HepG2 (cell line): Measurements from ENCODE around the gene MAP3K1. TPM values are rescaled to one million over a fixed set of nuclear protein-coding genes. Genes with fewer than 3 reads are reported as not detected.
A peak's percentile ranks its signal among the peaks of the same experiment; 100 is the strongest.

Experiments used
- BRCA1 ChIP-seq: sonication (generic); formaldehyde crosslinking; IDR thresholded peaks from 2 replicates; pipeline ENCODE4 v1.4.0; 2020; ENCODE audit warnings: missing genetic modification reagents
- CAMTA2 ChIP-seq: sonication (generic); formaldehyde crosslinking; IDR thresholded peaks from 2 replicates; pipeline ENCODE4 v1.4.0; 2020; ENCODE audit warnings: mild to moderate bottlenecking, missing genetic modification reagents, borderline replicate concordance
- FOXA3 ChIP-seq: IDR thresholded peaks from 2 replicates; pipeline ENCODE4 v1.6.1; 2016; ENCODE audit warnings: missing genetic modification reagents, missing compliant biosample characterization
- HNRNPL ChIP-seq: fragments of 200-400 bp; formaldehyde crosslinking; IDR thresholded peaks from 2 replicates; pipeline ENCODE4 v1.6.1; 2017; ENCODE audit warnings: mild to moderate bottlenecking, low read depth, low read length
- JUND ChIP-seq: sonication (generic); formaldehyde crosslinking; IDR thresholded peaks from 2 replicates; pipeline ENCODE4 v1.8.0; 2022; ENCODE audit warnings: mild to moderate bottlenecking, missing genetic modification reagents
- MTF1 ChIP-seq: sonication (generic); formaldehyde crosslinking; IDR thresholded peaks from 2 replicates; pipeline ENCODE4 v1.5.0; 2020; ENCODE audit warnings: missing genetic modification reagents
- NBN ChIP-seq: fragments of 450-650 bp; conservative IDR thresholded peaks from 2 replicates; pipeline ENCODE4 v1.6.1; 2017
- NRL ChIP-seq: sonication (generic); formaldehyde crosslinking; IDR thresholded peaks from 2 replicates; pipeline ENCODE4 v1.5.0; 2020; ENCODE audit warnings: missing genetic modification reagents, mild to moderate bottlenecking, moderate library complexity, borderline replicate concordance
- ZFP36L1 ChIP-seq: sonication (generic); formaldehyde crosslinking; IDR thresholded peaks from 2 replicates; pipeline ENCODE4 v1.8.0; 2022; ENCODE audit warnings: mild to moderate bottlenecking, missing genetic modification reagents, moderate library complexity
- ZNF10 ChIP-seq: sonication (generic); formaldehyde crosslinking; IDR thresholded peaks from 2 replicates; pipeline ENCODE4 v1.4.0; 2020; ENCODE audit warnings: mild to moderate bottlenecking, low read depth, missing genetic modification reagents, borderline replicate concordance
- ZNF501 ChIP-seq: sonication (generic); formaldehyde crosslinking; IDR thresholded peaks from 2 replicates; pipeline ENCODE4 v1.5.1; 2020; ENCODE audit warnings: mild to moderate bottlenecking, moderate library complexity, missing genetic modification reagents
- ZNF720 ChIP-seq: sonication (generic); formaldehyde crosslinking; IDR thresholded peaks from 2 replicates; pipeline ENCODE4 v1.4.0; 2020; ENCODE audit warnings: missing genetic modification reagents
- ZNF891 ChIP-seq: sonication (generic); formaldehyde crosslinking; IDR thresholded peaks from 2 replicates; pipeline ENCODE4 v1.5.0; 2020; ENCODE audit warnings: mild to moderate bottlenecking, missing genetic modification reagents
- ZZZ3 ChIP-seq: sonication (generic); formaldehyde crosslinking; IDR thresholded peaks from 2 replicates; pipeline ENCODE4 v1.4.0; 2020; ENCODE audit warnings: missing genetic modification reagents, mild to moderate bottlenecking, borderline replicate concordance
- polyA plus RNA-seq, 8 experiments: library from polyadenylated mRNA; depleted of rRNA in 3 of 8; stranded (reverse) in 7 of 8; unstranded in 1 of 8; fragments of >200 nt; fragmentation: Illumina TruSeq in 4 of 8; extraction: Trizol in 4 of 8; gene quantifications; 2 replicates each; pipeline versions ENCODE4 v1.2.1 to v1.2.3, GENCODE V29; 2011 to 2016; ENCODE audit warnings: low read depth in 4 of 8, missing spikeins in 1 of 8, mixed read lengths in 1 of 8; ENCODE audit not compliant: insufficient read depth in 1 of 8
- total RNA-seq, 5 experiments: library from RNA; depleted of rRNA; stranded (reverse); fragments of >200 nt; fragmentation: Illumina TruSeq; extraction: Trizol; gene quantifications; 2 replicates each; pipeline ENCODE4 v1.2.3, GENCODE V29; 2016; ENCODE audit warnings: low read depth in 1 of 5
- TF ChIP-seq, protein P1 (sequence below): sonication (generic); formaldehyde crosslinking; IDR thresholded peaks from 2 replicates; pipeline ENCODE4 v1.4.0; 2020; ENCODE audit warnings: missing genetic modification reagents, borderline replicate concordance
- TF ChIP-seq, protein P2 (sequence below): sonication (generic); formaldehyde crosslinking; IDR thresholded peaks from 2 replicates; pipeline ENCODE4 v1.4.0; 2020; ENCODE audit warnings: missing genetic modification reagents
- TF ChIP-seq, protein P3 (sequence below): sonication (generic); formaldehyde crosslinking; IDR thresholded peaks from 2 replicates; pipeline ENCODE4 v1.8.0; 2022; ENCODE audit warnings: missing genetic modification reagents, low read depth, mild to moderate bottlenecking, borderline replicate concordance
- TF ChIP-seq, protein P4 (sequence below), 2 experiments: sonication (generic) in 1 of 2; formaldehyde crosslinking in 1 of 2; IDR thresholded peaks; 2 replicates each; pipeline versions ENCODE4 v1.5.1 to v1.6.1; 2011 to 2020; ENCODE audit warnings: borderline replicate concordance in 1 of 2, low read depth in 1 of 2, low read length in 1 of 2, mild to moderate bottlenecking in 1 of 2, missing genetic modification reagents in 1 of 2, moderate library complexity in 1 of 2
- TF ChIP-seq, protein P5 (sequence below): sonication (generic); formaldehyde crosslinking; IDR thresholded peaks from 2 replicates; pipeline ENCODE4 v1.5.0; 2020; ENCODE audit warnings: mild to moderate bottlenecking, missing genetic modification reagents

The MAP3K1 gene
- total and polyA plus RNA-seq, 2 of the 13 experiments (the other 11 are each of a cell fraction or from before 2014, with no cell fraction given) = 16.4 to 30.3 TPM

DNA sequence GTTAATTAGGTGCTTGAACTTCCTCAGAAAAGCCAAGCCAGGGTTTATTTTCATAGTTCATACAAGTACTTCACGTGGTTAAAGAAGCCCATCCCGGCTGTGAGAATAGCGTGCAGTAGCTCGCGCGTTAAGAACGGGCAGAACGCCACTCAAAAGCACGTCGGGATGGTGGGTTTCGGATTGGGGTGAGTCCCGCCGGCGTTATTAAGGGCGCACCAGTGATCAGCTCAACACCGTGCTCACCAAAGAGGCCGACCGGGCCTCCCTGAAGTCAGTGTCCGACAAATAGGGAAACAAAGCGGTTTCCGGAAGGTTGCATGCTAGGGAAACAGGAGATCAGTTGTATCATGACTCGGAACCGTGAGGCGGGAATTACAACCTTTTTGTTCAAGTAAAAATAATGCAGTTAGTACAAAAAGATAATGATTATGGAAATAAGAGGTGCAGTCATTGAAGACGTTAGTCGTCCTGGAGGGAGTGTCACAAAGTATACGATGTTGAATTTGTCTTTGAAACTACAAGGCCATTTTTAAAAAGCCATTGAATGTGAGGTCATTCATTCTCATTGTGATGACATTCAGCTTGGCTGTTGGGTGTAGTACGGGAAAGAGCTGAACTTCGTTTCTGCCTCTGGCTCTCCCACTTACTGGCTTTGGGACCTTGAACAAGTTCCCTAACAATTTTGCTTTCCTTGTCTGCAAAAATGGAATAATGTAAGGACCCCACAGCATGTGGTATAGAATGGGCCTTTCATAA, 95.0 kb downstream of the MAP3K1 start (continued):
- TF ChIP-seq, protein P1, sequence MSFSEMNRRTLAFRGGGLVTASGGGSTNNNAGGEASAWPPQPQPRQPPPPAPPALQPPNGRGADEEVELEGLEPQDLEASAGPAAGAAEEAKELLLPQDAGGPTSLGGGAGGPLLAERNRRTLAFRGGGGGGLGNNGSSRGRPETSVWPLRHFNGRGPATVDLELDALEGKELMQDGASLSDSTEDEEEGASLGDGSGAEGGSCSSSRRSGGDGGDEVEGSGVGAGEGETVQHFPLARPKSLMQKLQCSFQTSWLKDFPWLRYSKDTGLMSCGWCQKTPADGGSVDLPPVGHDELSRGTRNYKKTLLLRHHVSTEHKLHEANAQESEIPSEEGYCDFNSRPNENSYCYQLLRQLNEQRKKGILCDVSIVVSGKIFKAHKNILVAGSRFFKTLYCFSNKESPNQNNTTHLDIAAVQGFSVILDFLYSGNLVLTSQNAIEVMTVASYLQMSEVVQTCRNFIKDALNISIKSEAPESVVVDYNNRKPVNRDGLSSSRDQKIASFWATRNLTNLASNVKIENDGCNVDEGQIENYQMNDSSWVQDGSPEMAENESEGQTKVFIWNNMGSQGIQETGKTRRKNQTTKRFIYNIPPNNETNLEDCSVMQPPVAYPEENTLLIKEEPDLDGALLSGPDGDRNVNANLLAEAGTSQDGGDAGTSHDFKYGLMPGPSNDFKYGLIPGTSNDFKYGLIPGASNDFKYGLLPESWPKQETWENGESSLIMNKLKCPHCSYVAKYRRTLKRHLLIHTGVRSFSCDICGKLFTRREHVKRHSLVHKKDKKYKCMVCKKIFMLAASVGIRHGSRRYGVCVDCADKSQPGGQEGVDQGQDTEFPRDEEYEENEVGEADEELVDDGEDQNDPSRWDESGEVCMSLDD = no peak
- TF ChIP-seq CAMTA2 (CRISPR knock-in tag) = no peak
- TF ChIP-seq NRL = peak; percentile 64; the same call in 1 of the 2 replicates
- TF ChIP-seq, protein P2, sequence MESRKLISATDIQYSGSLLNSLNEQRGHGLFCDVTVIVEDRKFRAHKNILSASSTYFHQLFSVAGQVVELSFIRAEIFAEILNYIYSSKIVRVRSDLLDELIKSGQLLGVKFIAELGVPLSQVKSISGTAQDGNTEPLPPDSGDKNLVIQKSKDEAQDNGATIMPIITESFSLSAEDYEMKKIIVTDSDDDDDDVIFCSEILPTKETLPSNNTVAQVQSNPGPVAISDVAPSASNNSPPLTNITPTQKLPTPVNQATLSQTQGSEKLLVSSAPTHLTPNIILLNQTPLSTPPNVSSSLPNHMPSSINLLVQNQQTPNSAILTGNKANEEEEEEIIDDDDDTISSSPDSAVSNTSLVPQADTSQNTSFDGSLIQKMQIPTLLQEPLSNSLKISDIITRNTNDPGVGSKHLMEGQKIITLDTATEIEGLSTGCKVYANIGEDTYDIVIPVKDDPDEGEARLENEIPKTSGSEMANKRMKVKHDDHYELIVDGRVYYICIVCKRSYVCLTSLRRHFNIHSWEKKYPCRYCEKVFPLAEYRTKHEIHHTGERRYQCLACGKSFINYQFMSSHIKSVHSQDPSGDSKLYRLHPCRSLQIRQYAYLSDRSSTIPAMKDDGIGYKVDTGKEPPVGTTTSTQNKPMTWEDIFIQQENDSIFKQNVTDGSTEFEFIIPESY (CRISPR knock-in tag) = no peak
- 0 out of 2 replicates have a peak, but pooled peaks have one; percentile 41 for TF ChIP-seq ZNF501 (CRISPR knock-in tag)
- TF ChIP-seq JUND = no peak
- TF ChIP-seq, protein P3, sequence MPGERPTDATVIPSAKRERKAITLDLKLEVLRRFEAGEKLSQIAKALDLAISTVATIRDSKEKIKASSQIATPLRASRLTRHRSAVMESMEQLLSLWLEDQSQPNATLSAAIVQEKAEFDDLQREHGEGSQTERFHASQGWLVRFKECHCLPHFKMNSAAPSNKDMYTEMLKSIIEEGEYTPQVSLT (CRISPR knock-in tag) = no peak
- TF ChIP-seq, protein P4, sequence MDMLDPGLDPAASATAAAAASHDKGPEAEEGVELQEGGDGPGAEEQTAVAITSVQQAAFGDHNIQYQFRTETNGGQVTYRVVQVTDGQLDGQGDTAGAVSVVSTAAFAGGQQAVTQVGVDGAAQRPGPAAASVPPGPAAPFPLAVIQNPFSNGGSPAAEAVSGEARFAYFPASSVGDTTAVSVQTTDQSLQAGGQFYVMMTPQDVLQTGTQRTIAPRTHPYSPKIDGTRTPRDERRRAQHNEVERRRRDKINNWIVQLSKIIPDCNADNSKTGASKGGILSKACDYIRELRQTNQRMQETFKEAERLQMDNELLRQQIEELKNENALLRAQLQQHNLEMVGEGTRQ (IDR thresholded peaks at IDR 0.05; ENCODE audit: low read depth, low read length) = no peak
- TF ChIP-seq, protein P4 (CRISPR knock-in tag; IDR thresholded peaks at IDR 0.05; ENCODE audit: borderline replicate concordance) = 0 out of 2 replicates have a peak, but pooled peaks have one; percentile 47
- TF ChIP-seq HNRNPL = no peak
- no peak; the same call in 1 of the 2 replicates for TF ChIP-seq ZZZ3
- TF ChIP-seq, protein P5, sequence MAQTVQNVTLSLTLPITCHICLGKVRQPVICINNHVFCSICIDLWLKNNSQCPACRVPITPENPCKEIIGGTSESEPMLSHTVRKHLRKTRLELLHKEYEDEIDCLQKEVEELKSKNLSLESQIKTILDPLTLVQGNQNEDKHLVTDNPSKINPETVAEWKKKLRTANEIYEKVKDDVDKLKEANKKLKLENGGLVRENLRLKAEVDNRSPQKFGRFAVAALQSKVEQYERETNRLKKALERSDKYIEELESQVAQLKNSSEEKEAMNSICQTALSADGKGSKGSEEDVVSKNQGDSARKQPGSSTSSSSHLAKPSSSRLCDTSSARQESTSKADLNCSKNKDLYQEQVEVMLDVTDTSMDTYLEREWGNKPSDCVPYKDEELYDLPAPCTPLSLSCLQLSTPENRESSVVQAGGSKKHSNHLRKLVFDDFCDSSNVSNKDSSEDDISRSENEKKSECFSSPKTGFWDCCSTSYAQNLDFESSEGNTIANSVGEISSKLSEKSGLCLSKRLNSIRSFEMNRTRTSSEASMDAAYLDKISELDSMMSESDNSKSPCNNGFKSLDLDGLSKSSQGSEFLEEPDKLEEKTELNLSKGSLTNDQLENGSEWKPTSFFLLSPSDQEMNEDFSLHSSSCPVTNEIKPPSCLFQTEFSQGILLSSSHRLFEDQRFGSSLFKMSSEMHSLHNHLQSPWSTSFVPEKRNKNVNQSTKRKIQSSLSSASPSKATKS (CRISPR knock-in tag) = no peak
- no peak for TF ChIP-seq MTF1 (CRISPR knock-in tag)
- no peak for TF ChIP-seq ZFP36L1 (CRISPR knock-in tag)
- TF ChIP-seq NBN = no peak
- TF ChIP-seq FOXA3 = no peak
- TF ChIP-seq ZNF10 (CRISPR knock-in tag) = no peak
- TF ChIP-seq ZNF720 (CRISPR knock-in tag) = no peak
- 0 out of 2 replicates have a peak, but pooled peaks have one; percentile 44 for TF ChIP-seq ZNF891 (CRISPR knock-in tag)
- no peak for TF ChIP-seq BRCA1 (CRISPR knock-in tag)
